Activated T-helper 17 cell treated with anti-CD3 and anti-CD28 coated beads, Interleukin-2, amount 50 U/mL, for 72 hours (primary cell): Measurements from ENCODE around the gene MB21D2. TPM values are rescaled to one million over a fixed set of nuclear protein-coding genes. Genes with fewer than 3 reads are reported as not detected.

Experiments used
- ATAC-seq: fragments of 150-1000 bp; cut with Tn5 transposase; replicated peaks from 2 replicates; pipeline ENCODE4 v1.10.0; 2021; ENCODE audit warnings: mild to moderate bottlenecking, moderate library complexity
- H3K27ac Mint-ChIP-seq: one replicate; pipeline ENCODE4 v1.8.0; 2022; ENCODE audit warnings: mixed read lengths
- H3K27me3 Mint-ChIP-seq: one replicate; pipeline ENCODE4 v1.8.0; 2022; ENCODE audit warnings: mixed read lengths
- H3K36me3 Mint-ChIP-seq: one replicate; pipeline ENCODE4 v1.8.0; 2022; ENCODE audit warnings: low read depth, mild to moderate bottlenecking, mixed read lengths
- H3K4me1 Mint-ChIP-seq: one replicate; pipeline ENCODE4 v1.8.0; 2022; ENCODE audit warnings: mixed read lengths
- H3K4me3 Mint-ChIP-seq: one replicate; pipeline ENCODE4 v1.8.0; 2022; ENCODE audit warnings: mild to moderate bottlenecking, mixed read lengths
- H3K9me3 Mint-ChIP-seq: one replicate; pipeline ENCODE4 v1.8.0; 2022; ENCODE audit warnings: mixed read lengths
- total RNA-seq, 2 donors: library from RNA; stranded (reverse); gene quantifications; one replicate each; pipeline ENCODE4 v1.2.3, GENCODE V29; 2022

Gene MB21D2
- total RNA-seq, 2 donors from 2014 or later, result 13.4 to 13.9 TPM

- peaks cover 6% of the 10 kb centered on the region for H3K4me1 Mint-ChIP-seq
- no peak for ATAC-seq
- no peaks in the 10 kb centered on the region for H3K9me3 Mint-ChIP-seq
- peaks cover 12% of the 10 kb centered on the region for H3K27me3 Mint-ChIP-seq
- H3K27ac Mint-ChIP-seq, result no peak overlapping the region
- H3K4me3 Mint-ChIP-seq, result no peak overlapping the region
- no peaks in the 10 kb centered on the region for H3K36me3 Mint-ChIP-seq
These were observed 12.9 kb upstream of the MB21D2 start for GRCh38 chr3:192930577-192930976.

- no peaks in the 10 kb centered on the region for H3K9me3 Mint-ChIP-seq
- no peaks in the 10 kb centered on the region for H3K36me3 Mint-ChIP-seq
- no peak overlapping the region for H3K4me3 Mint-ChIP-seq
- peaks cover 1% of the 10 kb centered on the region for H3K4me1 Mint-ChIP-seq
- ATAC-seq, result no peak
- H3K27me3 Mint-ChIP-seq, result peaks cover 12% of the 10 kb centered on the region
- no peak overlapping the region for H3K27ac Mint-ChIP-seq
These were observed 12.3 kb upstream of the MB21D2 start for GRCh38 chr3:192929755-192930547.

GRCh38 chr3:192929146-192929545 lies 11.5 kb upstream of the MB21D2 start:
- Mint-ChIP-seq H3K36me3 (no peaks in the 10 kb centered on the region), H3K27ac (no peak overlapping the region), H3K9me3 (no peaks in the 10 kb centered on the region), H3K27me3 (peaks cover 12% of the 10 kb centered on the region), H3K4me1 (no peaks in the 10 kb centered on the region), H3K4me3 (no peak overlapping the region)
- ATAC-seq, result no peak

- no peak for ATAC-seq
- no peaks in the 10 kb centered on the region for H3K4me1 Mint-ChIP-seq
- no peaks in the 10 kb centered on the region for H3K36me3 Mint-ChIP-seq
- H3K9me3 Mint-ChIP-seq, result no peaks in the 10 kb centered on the region
- H3K4me3 Mint-ChIP-seq, result no peak overlapping the region
- no peak overlapping the region for H3K27ac Mint-ChIP-seq
- peaks cover 12% of the 10 kb centered on the region for H3K27me3 Mint-ChIP-seq
These were observed 11.1 kb upstream of the MB21D2 start for GRCh38 chr3:192928720-192929119.

- H3K27ac Mint-ChIP-seq, result no peak overlapping the region
- H3K9me3 Mint-ChIP-seq, result no peaks in the 10 kb centered on the region
- peaks cover 12% of the 10 kb centered on the region for H3K27me3 Mint-ChIP-seq
- H3K4me1 Mint-ChIP-seq, result no peaks in the 10 kb centered on the region
- no peaks in the 10 kb centered on the region for H3K36me3 Mint-ChIP-seq
- no peak for ATAC-seq
- no peak overlapping the region for H3K4me3 Mint-ChIP-seq
These were observed 10.4 kb upstream of the MB21D2 start for GRCh38 chr3:192928016-192928415.

GRCh38 chr3:192927016-192927415 lies 9.4 kb upstream of the MB21D2 start:
- no peak overlapping the region for H3K4me3 Mint-ChIP-seq
- H3K27ac Mint-ChIP-seq, result no peak overlapping the region
- peaks cover 12% of the 10 kb centered on the region for H3K27me3 Mint-ChIP-seq
- no peak for ATAC-seq
- no peaks in the 10 kb centered on the region for H3K4me1 Mint-ChIP-seq
- no peaks in the 10 kb centered on the region for H3K36me3 Mint-ChIP-seq
- H3K9me3 Mint-ChIP-seq, result no peaks in the 10 kb centered on the region

- H3K27ac Mint-ChIP-seq, result no peak overlapping the region
- no peaks in the 10 kb centered on the region for H3K4me1 Mint-ChIP-seq
- H3K36me3 Mint-ChIP-seq, result no peaks in the 10 kb centered on the region
- peaks cover 26% of the 10 kb centered on the region for H3K27me3 Mint-ChIP-seq
- no peaks in the 10 kb centered on the region for H3K9me3 Mint-ChIP-seq
- ATAC-seq, result no peak
- no peak overlapping the region for H3K4me3 Mint-ChIP-seq
These were observed 6.1 kb upstream of the MB21D2 start for GRCh38 chr3:192923731-192924130.

GRCh38 chr3:192921793-192922192 lies 4.1 kb upstream of the MB21D2 start:
- no peak for ATAC-seq
- Mint-ChIP-seq H3K36me3 (peaks cover 8% of the 10 kb centered on the region), H3K4me1 (peaks cover 4% of the 10 kb centered on the region), H3K27ac (no peak overlapping the region), H3K4me3 (no peak overlapping the region), H3K27me3 (peaks cover 28% of the 10 kb centered on the region), H3K9me3 (no peaks in the 10 kb centered on the region)

- H3K4me1 Mint-ChIP-seq, result peaks cover 4% of the 10 kb centered on the region
- no peak for ATAC-seq
- no peaks in the 10 kb centered on the region for H3K9me3 Mint-ChIP-seq
- H3K27ac Mint-ChIP-seq, result no peak overlapping the region
- peaks cover 21% of the 10 kb centered on the region for H3K36me3 Mint-ChIP-seq
- peaks cover 32% of the 10 kb centered on the region for H3K27me3 Mint-ChIP-seq
- no peak overlapping the region for H3K4me3 Mint-ChIP-seq
These were observed 2.8 kb upstream of the MB21D2 start for GRCh38 chr3:192920411-192920810.

GRCh38 chr3:192919901-192920300 lies 2.2 kb upstream of the MB21D2 start:
- Mint-ChIP-seq H3K9me3 (no peaks in the 10 kb centered on the region), H3K27ac (no peak overlapping the region), H3K36me3 (peaks cover 21% of the 10 kb centered on the region), H3K27me3 (peaks cover 32% of the 10 kb centered on the region), H3K4me3 (peak overlapping the region; percentile 99), H3K4me1 (peaks cover 4% of the 10 kb centered on the region)
- no peak for ATAC-seq

- Mint-ChIP-seq H3K4me3 (peak overlapping the region; percentile 99), H3K36me3 (peaks cover 21% of the 10 kb centered on the region), H3K27me3 (peaks cover 32% of the 10 kb centered on the region), H3K4me1 (peaks cover 4% of the 10 kb centered on the region), H3K9me3 (no peaks in the 10 kb centered on the region), H3K27ac (peak overlapping the region; percentile 99)
- ATAC-seq, result no peak
These were observed 576 bp upstream of the MB21D2 start for GRCh38 chr3:192918275-192918588.

- ATAC-seq, result peak; percentile 33
These were observed 640 bp downstream of the MB21D2 start for GRCh38 chr3:192917028-192917403.

GRCh38 chr3:192916371-192917027 lies 1.2 kb downstream of the MB21D2 start:
- ATAC-seq, result peak; percentile 13
- Mint-ChIP-seq H3K36me3 (peaks cover 26% of the 10 kb centered on the region), H3K4me3 (peak overlapping the region; percentile 99), H3K9me3 (no peaks in the 10 kb centered on the region), H3K27ac (peak overlapping the region; percentile 99), H3K4me1 (peaks cover 4% of the 10 kb centered on the region), H3K27me3 (peaks cover 32% of the 10 kb centered on the region)

More at GRCh38 chr3:192917028-192917403, 640 bp downstream of the MB21D2 start:
- H3K4me1 Mint-ChIP-seq, result peaks cover 4% of the 10 kb centered on the region
- H3K9me3 Mint-ChIP-seq, result no peaks in the 10 kb centered on the region
- H3K27me3 Mint-ChIP-seq, result peaks cover 32% of the 10 kb centered on the region
- peaks cover 21% of the 10 kb centered on the region for H3K36me3 Mint-ChIP-seq
- H3K27ac Mint-ChIP-seq, result peak overlapping the region; percentile 99
- H3K4me3 Mint-ChIP-seq, result peak overlapping the region; percentile 99

GRCh38 chr3:192915722-192916121 lies 1.9 kb downstream of the MB21D2 start:
- peak; percentile 8 for ATAC-seq
- H3K27me3 Mint-ChIP-seq, result peaks cover 30% of the 10 kb centered on the region
- peak overlapping the region; percentile 99 for H3K27ac Mint-ChIP-seq
- H3K9me3 Mint-ChIP-seq, result no peaks in the 10 kb centered on the region
- H3K4me1 Mint-ChIP-seq, result peaks cover 4% of the 10 kb centered on the region
- peak overlapping the region; percentile 99 for H3K4me3 Mint-ChIP-seq
- peaks cover 26% of the 10 kb centered on the region for H3K36me3 Mint-ChIP-seq

GRCh38 chr3:192915304-192915703 lies 2.4 kb downstream of the MB21D2 start:
- Mint-ChIP-seq H3K27me3 (peaks cover 27% of the 10 kb centered on the region), H3K4me3 (peak overlapping the region; percentile 99), H3K36me3 (peaks cover 26% of the 10 kb centered on the region), H3K27ac (peak overlapping the region; percentile 99), H3K4me1 (peaks cover 4% of the 10 kb centered on the region), H3K9me3 (no peaks in the 10 kb centered on the region)
- ATAC-seq, result no peak
